GM18499 (cell line): ENCODE data around the gene LRRTM4.
"Not testable (repeated sequence)": the region's sequence is repeated elsewhere in the genome, so short reads cannot be mapped to it uniquely, and the experiment has no call there.

Experiments
- ATAC-seq: cut with Tn5 transposase; IDR thresholded peaks from one replicate; pipeline ENCODE4 v1.9.1; 2021; ENCODE audit warnings: moderate number of reproducible peaks; ENCODE audit not compliant: insufficient read depth, unreplicated experiment

Gene LRRTM4

DNA sequence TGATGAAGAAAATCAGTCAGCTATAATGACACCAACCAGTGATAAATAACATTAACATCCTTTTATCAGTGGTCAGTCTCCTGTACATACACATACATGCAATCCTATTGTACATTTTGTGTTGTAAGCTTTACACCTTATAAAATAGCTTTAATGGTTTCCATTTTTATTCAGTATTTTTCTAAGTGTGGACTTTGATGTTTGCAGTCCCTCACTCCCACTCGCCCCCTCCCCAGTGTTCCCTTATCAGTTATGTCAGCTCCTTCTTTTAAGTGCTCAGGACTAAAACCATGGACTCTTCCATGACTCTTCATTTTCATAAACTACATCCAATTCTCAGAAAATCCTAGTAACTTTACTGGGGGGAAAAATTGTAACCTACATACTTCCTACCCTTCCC is 713.0 kb downstream of the LRRTM4 start:
- ATAC-seq = no peak

DNA sequence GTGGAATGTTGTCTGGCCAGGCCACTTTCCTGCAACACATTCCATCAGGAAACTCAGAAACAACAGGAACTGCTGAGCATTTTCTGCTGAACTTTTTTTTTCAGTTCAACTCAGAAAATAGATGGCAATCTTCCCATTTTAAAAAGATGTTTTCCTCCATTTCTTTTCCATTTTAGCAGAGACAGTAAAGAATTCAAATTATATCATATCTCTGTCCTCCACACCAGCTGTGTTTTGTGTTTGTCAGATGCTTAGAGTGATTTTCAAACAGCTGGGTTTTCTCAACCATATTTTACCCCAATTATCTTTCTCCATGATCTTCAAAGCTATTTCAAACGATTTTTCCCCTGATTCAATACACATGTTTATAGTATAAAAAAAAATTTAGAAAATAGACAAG is 713.4 kb downstream of the LRRTM4 start:
- no peak for ATAC-seq

DNA sequence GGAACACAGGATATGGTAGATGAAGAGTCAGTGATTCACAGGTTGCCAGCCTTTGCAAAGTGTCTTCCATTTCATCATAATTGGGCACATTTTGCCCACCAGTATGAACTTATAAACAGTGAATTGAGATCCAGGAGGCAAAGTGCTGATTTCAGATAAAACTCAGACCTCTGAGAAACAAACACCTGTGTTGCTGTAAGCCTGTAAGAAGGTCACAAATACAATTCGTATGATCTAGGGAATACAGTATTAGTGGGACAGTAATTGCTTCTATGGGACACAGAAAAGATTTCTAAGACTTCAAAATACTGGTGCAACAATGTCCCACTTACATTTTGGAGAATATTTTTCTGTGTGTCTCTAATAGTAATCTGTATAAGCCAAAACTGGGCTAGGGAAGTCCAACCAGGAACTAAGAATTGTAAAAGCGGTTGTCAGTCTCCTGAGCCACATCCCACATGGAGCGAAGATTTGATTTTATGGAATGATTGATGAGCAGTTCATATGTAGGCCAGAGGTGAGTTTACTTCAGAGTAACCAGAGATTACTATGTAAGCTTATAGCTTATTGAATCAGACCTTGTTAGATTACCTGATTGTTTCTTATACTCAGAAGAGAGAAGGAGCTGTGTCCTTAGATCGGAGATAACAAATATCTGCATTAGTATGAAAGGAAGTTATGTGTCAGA is 728.4 kb downstream of the LRRTM4 start:
- ATAC-seq = no peak

DNA sequence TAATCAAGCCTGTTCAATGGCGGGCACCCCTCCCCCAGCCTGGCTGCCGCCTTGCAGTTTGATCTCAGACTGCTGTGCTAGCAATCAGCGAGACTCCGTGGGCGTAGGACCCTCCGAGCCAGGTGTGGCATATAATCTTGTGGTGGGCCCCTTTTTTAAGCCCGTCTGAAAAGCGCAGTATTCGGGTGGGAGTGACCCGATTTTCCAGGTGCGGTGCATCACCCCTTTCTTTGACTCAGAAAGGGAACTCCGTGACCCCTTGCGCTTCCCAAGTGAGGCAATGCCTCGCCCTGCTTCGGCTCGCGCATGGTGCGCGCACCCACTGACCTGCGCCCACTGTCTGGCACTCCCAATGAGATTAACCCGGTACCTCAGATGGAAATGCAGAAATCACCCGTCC is 740.9 kb downstream of the LRRTM4 start:
- not testable (repeated sequence) for ATAC-seq

DNA sequence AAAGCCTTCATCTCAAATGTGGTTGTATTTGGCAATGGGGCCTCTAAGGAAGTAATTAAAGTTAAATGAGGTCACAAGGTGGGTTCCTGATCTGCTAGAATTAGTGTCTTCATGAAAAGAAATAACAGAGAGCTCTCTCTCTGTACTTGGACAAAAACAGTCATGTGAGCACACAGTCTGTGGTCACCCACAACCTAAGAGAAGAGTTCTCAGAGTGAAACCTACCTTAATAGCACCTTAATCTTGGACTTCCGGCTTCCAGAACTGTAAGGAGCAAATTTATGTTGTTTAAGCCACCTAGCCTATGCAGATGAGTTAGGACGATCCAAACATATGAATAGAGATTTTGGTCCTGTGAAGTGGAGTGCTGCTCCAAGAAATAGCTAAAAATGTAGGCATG is 758.9 kb downstream of the LRRTM4 start:
- no peak for ATAC-seq

DNA sequence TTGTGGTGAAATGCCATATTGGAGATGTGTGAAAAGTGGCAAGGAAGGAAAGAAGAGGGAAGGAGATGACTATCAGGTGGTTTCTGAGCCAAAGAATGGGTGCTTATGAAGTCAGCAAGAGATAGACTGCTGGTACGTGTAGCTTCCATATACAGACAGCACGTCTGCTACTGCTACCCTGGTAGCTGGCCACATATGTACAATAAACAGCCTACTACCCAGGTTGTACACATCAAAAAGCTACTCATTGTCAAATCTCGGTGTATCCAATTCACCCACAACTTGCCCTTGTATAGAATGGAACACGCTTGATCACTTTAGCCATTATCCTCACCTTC is 761.8 kb downstream of the LRRTM4 start:
- ATAC-seq = no peak

DNA sequence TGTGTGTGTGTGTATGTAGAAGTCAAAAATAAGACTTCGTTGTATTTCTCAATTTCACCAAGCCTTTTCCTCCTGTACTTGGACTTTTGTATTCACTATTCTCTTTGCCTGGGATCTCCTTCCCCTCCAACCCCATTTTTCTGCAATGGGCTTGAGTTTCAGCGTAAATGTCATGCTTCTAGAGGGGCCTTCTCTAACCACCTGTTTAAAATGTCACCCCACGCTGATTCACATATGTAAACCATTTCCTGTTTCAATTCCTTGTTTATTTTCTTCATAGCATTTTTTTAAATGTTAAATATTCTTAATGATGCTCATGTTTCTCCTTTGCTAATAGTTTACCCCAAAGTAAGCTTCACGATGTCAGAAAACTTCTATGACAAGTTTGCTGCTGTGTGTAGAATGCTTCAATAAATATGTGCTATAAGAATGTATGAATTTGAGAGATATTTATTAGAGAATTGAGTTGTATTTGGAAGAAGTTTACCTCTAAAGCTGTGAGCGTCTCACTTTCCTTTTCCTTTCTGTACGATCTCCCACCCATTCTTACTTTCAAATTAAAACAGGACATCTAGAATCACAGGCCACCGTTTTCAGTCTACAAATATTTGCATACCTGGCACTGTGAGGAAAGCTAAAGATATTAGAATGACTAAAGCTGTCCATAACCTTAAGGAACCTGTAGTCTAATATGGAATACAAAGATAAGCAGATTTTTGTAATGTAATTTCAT is 762.4 kb downstream of the LRRTM4 start:
- ATAC-seq = no peak

DNA sequence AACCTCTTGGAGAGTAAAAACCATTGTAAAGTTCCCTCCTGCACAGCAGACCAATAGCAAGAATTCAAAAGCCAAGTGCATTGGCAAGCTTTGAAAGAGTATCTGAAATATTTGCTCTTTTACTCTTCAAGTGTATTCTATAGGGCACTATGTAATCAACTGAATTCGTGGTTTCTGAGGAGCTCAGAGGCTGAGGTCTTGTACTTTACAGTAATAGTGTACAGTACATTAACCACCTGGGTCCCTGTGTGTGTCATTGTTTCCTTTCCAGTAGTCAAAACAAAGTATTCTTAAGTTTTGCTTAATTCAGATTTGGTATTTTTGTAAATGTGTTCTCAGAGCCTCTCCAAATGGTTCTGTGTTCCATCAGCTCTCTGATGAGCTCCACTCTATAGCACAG is 769.7 kb downstream of the LRRTM4 start:
- no peak for ATAC-seq

DNA sequence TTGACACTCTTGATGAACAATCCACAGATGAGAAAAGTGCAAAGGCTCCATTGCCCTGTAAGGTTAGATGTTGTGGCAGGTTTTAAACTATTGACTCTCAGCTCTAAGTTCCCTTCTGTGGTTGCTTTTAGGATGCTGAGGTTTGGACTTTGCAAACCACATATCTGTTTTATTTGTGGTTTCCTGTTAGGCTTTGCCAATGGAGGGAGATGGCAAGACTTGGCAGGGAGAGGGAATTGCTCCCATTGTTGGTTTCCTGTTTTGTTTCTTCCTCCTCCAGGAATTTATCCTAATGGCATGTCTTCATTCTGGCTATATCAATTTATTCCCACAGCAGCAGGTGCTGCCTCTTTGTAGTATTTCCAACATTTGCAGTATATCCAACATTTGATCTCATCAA is 772.3 kb downstream of the LRRTM4 start:
- no peak for ATAC-seq

DNA sequence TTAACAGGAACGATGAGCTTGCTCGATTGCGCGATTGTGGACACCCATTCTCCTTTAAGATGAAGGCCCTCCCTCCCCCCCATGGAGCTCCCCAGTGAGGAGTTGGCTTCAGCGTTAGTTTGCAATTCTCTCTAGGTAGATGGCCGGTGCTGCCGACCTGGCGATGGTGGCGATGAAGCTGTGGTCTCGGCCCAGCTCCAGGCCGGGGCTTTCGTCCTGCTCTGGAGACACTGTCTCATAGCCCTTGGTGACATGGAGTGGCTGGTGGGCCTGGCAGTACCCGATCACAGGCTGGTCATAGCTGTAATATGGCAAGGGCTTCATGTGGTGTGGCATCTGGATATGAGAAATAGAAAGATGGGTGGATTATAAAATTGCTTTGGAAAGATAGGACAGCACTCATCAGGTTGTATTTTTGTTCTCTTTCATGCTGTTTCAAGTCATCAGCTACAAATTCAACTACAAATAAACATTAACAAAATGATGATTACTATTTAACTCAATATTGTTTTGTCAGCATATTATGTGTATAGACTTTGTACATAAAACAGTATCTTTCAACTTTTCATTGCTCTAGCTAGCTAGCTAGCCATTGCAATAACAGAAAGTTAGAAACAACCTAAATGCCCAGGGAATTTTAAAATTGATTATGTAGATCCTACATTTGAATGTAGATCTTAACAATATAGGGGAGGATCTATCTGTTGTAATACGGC is 773.4 kb downstream of the LRRTM4 start:
- no peak for ATAC-seq

DNA sequence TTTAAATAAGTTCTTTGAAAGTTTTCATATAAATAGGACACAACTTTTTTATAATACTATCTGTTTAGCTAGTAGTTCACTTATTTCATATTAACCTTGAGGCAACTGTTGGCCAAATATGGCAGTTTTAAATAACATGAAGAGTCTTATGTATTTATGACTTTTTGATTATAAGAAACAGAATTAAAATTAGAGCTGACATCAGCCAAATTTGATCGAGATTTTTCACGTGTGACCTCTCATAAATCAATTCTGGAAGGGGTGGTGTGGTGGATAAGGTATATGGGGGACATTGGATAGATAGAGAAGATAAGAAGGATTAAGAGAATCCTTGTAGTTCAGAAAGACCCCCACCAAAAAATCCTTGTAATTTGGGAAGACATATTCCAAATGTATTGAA is 776.6 kb downstream of the LRRTM4 start:
- ATAC-seq = no peak

DNA sequence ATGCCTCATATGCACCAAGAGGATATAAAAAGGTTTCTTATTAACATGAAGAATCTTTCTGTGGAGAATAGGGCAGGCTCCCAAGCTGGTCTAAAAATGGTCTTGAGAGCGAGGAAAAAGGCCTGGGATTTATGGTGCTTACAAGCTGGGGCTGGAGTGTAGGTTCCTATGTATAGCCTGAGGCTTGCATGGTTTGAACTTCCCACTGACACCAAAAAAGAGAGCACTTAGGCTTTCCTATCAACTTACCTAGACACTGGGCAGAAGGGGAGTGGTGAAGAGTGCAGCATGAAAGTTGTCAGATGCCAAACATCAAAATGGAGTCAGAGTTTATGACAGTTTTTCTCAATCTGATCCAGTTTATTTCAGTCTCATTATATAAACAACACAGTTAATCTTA is 784.6 kb downstream of the LRRTM4 start:
- no peak for ATAC-seq

DNA sequence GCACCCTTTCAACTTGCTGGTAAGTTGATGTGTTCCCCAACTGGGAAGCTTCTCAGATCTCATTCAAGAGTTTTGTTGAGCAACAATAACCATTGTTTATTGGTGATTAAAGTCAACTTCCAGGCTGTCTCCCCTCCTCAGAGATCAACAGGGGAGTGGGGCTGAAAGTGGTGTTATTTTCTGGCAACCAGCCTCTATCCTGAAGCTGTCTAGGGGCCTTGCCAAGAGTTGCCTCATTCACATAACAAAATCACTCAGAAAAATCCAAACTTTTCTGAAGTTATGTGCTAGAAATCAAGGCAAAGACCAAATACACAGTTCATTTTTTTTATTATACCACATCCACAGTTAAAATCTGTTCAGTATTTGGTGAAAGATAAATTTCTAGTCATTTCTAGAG is 788.4 kb downstream of the LRRTM4 start:
- no peak for ATAC-seq

DNA sequence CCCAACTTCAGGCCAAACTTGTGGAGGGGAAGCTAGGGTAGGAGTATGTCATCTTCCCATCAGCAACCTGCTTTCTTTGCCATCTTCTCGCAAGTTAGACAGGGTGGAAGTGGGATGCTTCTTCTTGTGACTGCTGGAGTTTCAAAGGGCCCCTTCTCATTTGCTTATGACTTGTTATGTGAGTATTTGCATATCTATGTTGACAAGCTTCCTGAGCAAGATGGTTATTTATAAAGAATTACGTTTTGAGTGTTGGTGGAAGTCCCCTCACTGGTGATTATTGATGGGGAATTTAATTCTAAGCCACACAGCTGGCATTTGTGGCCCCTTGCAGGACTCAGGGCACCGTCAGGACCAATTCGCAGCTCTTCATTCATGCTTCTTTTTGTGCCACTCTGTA is 791.0 kb downstream of the LRRTM4 start:
- ATAC-seq = no peak

DNA sequence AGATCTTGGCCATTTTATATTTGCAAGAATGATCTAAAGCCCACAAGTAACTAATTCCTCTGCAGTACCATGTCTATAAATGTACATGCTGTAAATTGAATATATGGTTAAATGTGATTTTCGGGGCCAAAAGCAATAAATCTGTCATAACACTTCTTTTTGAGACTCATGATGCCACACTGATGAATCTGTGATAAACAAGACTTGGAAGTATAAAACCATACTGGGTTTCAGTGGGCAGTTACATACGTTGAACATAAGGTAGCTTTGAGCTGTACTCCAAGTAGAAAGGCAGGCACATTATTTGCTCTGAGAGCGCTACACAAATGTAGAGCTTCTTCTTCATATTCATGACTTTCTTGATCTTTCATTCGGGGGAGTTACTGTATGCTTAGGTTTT is 792.2 kb downstream of the LRRTM4 start:
- ATAC-seq = no peak

DNA sequence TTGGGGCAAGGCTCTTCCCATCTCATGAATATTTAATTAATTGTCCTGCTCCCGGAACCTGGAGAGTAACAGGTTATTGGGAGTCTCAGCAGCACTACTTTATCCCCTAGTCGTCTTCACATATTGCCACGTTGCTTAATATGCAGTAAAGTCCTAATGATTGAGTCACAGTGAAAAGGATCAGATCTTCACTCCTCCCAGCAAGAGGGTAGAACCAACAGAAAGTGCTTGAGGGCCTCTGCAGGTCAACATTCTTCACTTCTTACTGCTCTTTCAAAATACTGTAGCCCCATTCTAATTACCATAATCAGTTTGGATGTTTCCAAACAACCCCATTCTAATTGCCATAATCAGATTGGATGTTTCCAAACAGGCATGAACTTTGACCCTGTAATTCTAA is 801.0 kb downstream of the LRRTM4 start:
- no peak for ATAC-seq

DNA sequence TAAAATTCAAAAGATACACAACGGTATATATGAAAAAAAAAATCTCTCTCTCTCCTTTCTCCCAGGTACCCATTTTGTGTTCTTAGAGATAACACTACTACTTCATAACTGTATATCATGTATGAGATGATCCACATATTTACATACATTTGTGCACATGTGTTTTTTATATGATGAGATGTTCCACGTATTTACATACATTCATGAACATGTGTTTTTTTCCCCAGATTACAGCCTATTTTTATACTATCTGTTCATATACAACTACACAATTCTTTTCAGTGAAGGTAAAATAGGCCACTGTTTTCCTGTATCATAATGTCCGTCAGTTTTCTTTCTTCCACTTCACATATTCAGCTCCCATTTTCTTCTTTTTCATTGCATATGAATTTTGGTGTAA is 808.9 kb downstream of the LRRTM4 start:
- no peak for ATAC-seq

DNA sequence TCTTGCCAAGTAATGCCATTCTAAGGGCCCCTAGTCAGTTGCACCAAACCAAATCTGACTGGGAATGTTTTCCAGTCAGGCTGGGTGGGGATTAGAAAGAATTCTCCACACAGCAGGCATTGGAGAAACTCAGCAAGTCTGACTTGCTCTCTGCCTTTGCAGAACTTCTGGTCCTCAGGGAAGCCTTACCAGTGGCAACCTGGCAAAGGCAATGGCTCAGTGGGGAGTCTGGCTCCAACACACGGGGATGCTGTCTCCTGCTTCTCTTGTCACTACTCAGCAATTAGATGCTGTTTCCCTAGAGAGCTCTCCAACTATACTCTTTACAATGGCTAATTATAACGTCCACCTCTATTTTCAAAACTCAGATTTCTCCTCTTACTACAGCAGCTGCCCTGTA is 810.7 kb downstream of the LRRTM4 start:
- no peak for ATAC-seq

DNA sequence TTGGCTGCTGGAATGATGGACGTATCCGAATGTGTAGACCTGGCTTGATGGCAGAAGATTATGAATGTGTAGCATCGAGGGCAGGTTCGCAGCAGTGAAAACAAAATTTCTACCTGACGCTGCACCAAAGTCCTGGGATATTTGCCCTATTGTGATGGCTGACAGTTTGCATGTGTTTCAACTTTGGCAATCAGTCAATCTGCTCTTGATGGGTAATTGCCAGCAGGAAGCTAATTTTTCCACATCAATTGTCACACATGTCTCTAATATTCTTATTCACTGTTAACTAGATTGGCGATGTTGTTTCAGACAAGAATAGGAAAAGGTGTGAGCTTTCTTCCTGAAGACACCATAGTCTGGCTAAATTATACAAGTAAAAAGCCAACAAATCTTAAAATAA is 821.3 kb downstream of the LRRTM4 start:
- ATAC-seq = no peak

DNA sequence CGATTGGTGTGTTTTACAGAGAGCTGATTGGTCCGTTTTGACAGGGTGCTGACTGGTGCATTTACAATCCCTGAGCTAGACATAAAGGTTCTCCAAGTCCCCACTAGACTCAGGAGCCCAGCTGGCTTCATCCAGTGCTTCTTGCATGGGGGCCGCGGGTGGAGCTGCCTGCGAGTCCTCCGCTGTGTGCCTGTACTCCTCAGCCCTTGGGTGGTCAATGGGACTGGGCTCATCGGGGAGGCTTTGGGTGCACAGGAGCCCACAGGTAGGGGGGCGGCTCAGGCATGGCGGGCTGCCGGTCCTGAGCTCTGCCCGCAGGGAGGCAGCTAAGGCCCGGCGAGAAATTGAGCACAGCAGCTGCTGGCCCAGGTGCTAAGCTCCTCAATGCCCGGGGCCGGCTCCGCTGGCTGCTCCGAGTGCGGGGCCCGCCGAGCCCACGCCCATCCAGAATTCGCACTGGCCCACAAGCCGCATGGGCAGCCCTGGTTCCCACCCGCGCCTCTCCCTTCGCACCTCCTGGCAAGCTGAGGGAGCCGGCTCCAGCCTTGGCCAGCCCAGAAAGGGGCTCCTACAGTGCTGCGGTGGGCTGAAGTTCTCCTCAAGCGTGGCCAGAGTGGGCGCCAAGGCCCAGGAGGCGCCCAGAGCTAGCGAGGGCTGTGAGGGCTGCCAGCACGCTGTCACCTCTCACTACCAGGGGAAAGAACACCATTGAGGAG is 824.0 kb downstream of the LRRTM4 start:
- not testable (repeated sequence) for ATAC-seq
